Mesothelial cell of epicardium (in vitro differentiated cells): ENCODE data around the gene LAMA3. TPM values are rescaled to one million over a fixed set of nuclear protein-coding genes. Genes with fewer than 3 reads are reported as not detected.

Experiments
- DNase-seq, 2 experiments: peaks; one replicate each; pipeline ENCODE4 v3.0.0; 2021; ENCODE audit warnings: low spot score in 2 of 2; ENCODE audit not compliant: unreplicated experiment in 2 of 2
- H3K27ac Mint-ChIP-seq: 2 replicates; pipeline ENCODE4 v1.8.0; 2021; ENCODE audit warnings: mixed read lengths
- H3K27me3 Mint-ChIP-seq: 2 replicates; pipeline ENCODE4 v1.8.0; 2021; ENCODE audit warnings: low read depth, mixed read lengths
- H3K36me3 Mint-ChIP-seq: 2 replicates; pipeline ENCODE4 v1.8.0; 2021; ENCODE audit warnings: mixed read lengths
- H3K4me1 Mint-ChIP-seq: 2 replicates; pipeline ENCODE4 v1.8.0; 2021; ENCODE audit warnings: mixed read lengths
- H3K4me3 Mint-ChIP-seq: 2 replicates; pipeline ENCODE4 v1.8.0; 2021; ENCODE audit warnings: mild to moderate bottlenecking, moderate library complexity, mixed read lengths
- H3K9me3 Mint-ChIP-seq: 2 replicates; pipeline ENCODE4 v1.8.0; 2021; ENCODE audit warnings: mixed read lengths
- total RNA-seq: library from RNA; stranded (reverse); gene quantifications from 3 replicates; pipeline ENCODE4 v1.2.1, GENCODE V29; 2021
- TF ChIP-seq, protein P1 (sequence below): fragments of 200-600 bp; sonication (generic); IDR thresholded peaks from one replicate; pipeline ENCODE4 v1.5.0; 2021; ENCODE audit warnings: antibody characterized with exemption; ENCODE audit not compliant: unreplicated experiment

LAMA3 gene
- total RNA-seq, 1 donor from 2014 or later, result 6.7 TPM

DNA sequence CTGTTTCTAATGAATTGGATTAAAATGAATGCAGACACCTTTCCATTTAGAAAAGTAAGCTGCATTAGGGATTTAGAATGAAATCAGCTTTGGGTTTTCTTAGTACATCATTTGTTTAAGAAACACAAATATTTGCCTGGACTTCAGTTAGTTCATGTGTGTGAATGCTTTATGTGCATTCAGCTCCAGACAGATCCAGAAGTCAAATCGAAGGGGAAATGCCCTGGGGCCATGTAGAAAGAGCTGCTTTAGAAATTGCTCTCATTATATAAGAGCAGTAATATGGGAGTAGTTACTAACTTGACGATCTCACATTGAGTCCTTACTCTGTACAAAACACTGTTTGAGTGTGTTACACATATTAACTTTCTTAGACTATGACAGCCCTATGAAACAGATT lies 237.3 kb downstream of the LAMA3 start:
- H3K4me1 Mint-ChIP-seq, result peaks cover 44% of the 10 kb centered on the region
- no peaks in the 10 kb centered on the region for H3K9me3 Mint-ChIP-seq
- H3K27ac Mint-ChIP-seq, result peak overlapping the region; percentile 57
- TF ChIP-seq, protein P1, sequence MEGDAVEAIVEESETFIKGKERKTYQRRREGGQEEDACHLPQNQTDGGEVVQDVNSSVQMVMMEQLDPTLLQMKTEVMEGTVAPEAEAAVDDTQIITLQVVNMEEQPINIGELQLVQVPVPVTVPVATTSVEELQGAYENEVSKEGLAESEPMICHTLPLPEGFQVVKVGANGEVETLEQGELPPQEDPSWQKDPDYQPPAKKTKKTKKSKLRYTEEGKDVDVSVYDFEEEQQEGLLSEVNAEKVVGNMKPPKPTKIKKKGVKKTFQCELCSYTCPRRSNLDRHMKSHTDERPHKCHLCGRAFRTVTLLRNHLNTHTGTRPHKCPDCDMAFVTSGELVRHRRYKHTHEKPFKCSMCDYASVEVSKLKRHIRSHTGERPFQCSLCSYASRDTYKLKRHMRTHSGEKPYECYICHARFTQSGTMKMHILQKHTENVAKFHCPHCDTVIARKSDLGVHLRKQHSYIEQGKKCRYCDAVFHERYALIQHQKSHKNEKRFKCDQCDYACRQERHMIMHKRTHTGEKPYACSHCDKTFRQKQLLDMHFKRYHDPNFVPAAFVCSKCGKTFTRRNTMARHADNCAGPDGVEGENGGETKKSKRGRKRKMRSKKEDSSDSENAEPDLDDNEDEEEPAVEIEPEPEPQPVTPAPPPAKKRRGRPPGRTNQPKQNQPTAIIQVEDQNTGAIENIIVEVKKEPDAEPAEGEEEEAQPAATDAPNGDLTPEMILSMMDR, result no peak
- H3K4me3 Mint-ChIP-seq, result no peak overlapping the region
- DNase-seq, result no peak
- H3K27me3 Mint-ChIP-seq, result peaks cover 8% of the 10 kb centered on the region
- H3K36me3 Mint-ChIP-seq, result no peaks in the 10 kb centered on the region

GRCh38 chr18:23927821-23928746 lies 238.8 kb downstream of the LAMA3 start:
- Mint-ChIP-seq H3K4me1 (peaks cover 37% of the 10 kb centered on the region), H3K27me3 (peaks cover 6% of the 10 kb centered on the region), H3K9me3 (no peaks in the 10 kb centered on the region), H3K27ac (peak overlapping the region; percentile 91), H3K36me3 (no peaks in the 10 kb centered on the region), H3K4me3 (peak overlapping the region; percentile 54)
- DNase-seq, result no peak
- TF ChIP-seq, protein P1, result no peak

DNA sequence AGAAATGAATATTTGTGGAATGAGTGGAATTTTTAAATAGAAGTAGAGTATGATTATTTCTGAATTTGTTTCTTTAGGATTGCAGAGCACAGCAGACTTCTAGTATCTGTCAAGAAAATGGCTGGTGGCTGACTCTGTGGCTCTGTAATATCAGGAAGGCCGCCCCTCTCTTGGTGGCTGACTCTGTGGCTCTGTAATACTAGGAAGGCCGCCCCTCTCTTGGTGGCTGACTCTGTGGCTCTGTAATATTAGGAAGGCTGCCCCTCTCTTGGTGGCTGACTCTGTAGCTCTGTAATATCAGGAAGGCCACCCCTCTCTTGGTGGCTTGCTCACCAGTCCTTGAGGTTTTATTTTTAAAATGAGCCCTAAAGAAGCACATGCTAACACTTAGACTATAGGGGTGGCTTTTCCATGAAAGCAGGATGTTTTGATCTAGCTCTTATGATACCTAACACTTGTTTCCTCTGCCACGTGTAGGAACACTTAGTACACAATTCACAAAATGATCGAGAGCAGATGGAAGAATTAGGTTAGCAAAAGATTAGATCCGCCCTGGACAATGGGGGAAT lies 240.2 kb downstream of the LAMA3 start:
- Mint-ChIP-seq H3K27me3 (peaks cover 6% of the 10 kb centered on the region), H3K9me3 (no peaks in the 10 kb centered on the region), H3K4me1 (peaks cover 44% of the 10 kb centered on the region), H3K4me3 (no peak overlapping the region), H3K36me3 (no peaks in the 10 kb centered on the region), H3K27ac (no peak overlapping the region)
- DNase-seq, result no peak
- TF ChIP-seq, protein P1, result no peak

- H3K4me3 Mint-ChIP-seq, result no peak overlapping the region
- TF ChIP-seq, protein P1, result no peak
- peaks cover 44% of the 10 kb centered on the region for H3K4me1 Mint-ChIP-seq
- no peaks in the 10 kb centered on the region for H3K9me3 Mint-ChIP-seq
- no peaks in the 10 kb centered on the region for H3K36me3 Mint-ChIP-seq
- H3K27ac Mint-ChIP-seq, result no peak overlapping the region
- H3K27me3 Mint-ChIP-seq, result peaks cover 7% of the 10 kb centered on the region
- no peak for DNase-seq
Measured at GRCh38 chr18:23930002-23930401, 240.7 kb downstream of the LAMA3 start.

- H3K4me1 Mint-ChIP-seq, result peaks cover 30% of the 10 kb centered on the region
- peaks cover 4% of the 10 kb centered on the region for H3K27me3 Mint-ChIP-seq
- TF ChIP-seq, protein P1, result no peak
- DNase-seq, result no peak
- H3K36me3 Mint-ChIP-seq, result no peaks in the 10 kb centered on the region
- no peak overlapping the region for H3K27ac Mint-ChIP-seq
- no peaks in the 10 kb centered on the region for H3K9me3 Mint-ChIP-seq
- no peak overlapping the region for H3K4me3 Mint-ChIP-seq
Measured at GRCh38 chr18:23932385-23933067, 243.3 kb downstream of the LAMA3 start.
